HEK293 (cell line): Measurements from ENCODE around the gene ACIN1.

ENCODE experiments used
- CTCF ChIA-PET: fragments of 350-600 bp; formaldehyde crosslinking; extraction: SDS; loops from one replicate; lab custom pipeline; 2021; ENCODE audit warnings: antibody characterized with exemption; lab: Yijun Ruan, JAX
- POLR2A ChIA-PET: fragments of 300-600 bp; formaldehyde crosslinking; extraction: SDS; loops from one replicate; lab custom pipeline; 2020; ENCODE audit warnings: antibody characterized with exemption, inconsistent platforms; lab: Yijun Ruan, JAX
- H3K27ac ChIP-seq: fragments of 200-500 bp; sonication (Bioruptor generic); 2 replicates; pipeline ENCODE4 v1.5.1; 2014; ENCODE audit warnings: low read depth, low read length, control low read depth, inconsistent platforms; ENCODE audit errors: extremely low read depth
- H3K36me3 ChIP-seq, 2 experiments: fragments of 200-500 bp in 1 of 2; sonication (Bioruptor generic) in 1 of 2; 1 replicate in 1 of 2; 2 replicates in 1 of 2; pipeline ENCODE4 v1.5.1; 2014 to 2017; ENCODE audit warnings: inconsistent platforms in 2 of 2, low read length in 2 of 2; ENCODE audit not compliant: control insufficient read depth in 2 of 2, insufficient read depth in 1 of 2
- H3K4me1 ChIP-seq: fragments of 200-500 bp; sonication (Bioruptor generic); 2 replicates; pipeline ENCODE4 v1.5.1; 2014; ENCODE audit warnings: mild to moderate bottlenecking, low read length, inconsistent platforms; ENCODE audit not compliant: control insufficient read depth, insufficient read depth
- H3K4me3 ChIP-seq: 2 replicates; pipeline ENCODE4 v1.5.1; 2011; ENCODE audit warnings: low read depth, mild to moderate bottlenecking, control low read depth, low read length, moderate library complexity
- H3K9me3 ChIP-seq: fragments of 200-500 bp; sonication (Bioruptor generic); 2 replicates; pipeline ENCODE4 v1.5.1; 2014; ENCODE audit warnings: low read depth, low read length, inconsistent platforms; ENCODE audit not compliant: control insufficient read depth, insufficient read depth
- GLIS2 ChIP-seq: fragments of 450-650 bp; formaldehyde crosslinking; IDR thresholded peaks from 2 replicates; pipeline ENCODE4 v1.5.1; 2016; ENCODE audit warnings: missing biosample characterization, missing genetic modification characterization
- HOXC10 ChIP-seq: sonication (generic); formaldehyde crosslinking; IDR thresholded peaks from 2 replicates; pipeline ENCODE4 v1.8.1; 2023; ENCODE audit warnings: mild to moderate bottlenecking, missing genetic modification reagents
- KLF16 ChIP-seq: fragments of 450-650 bp; formaldehyde crosslinking; IDR thresholded peaks from 2 replicates; pipeline ENCODE4 v1.5.1; 2017; ENCODE audit warnings: missing biosample characterization, missing genetic modification characterization
- MEIS1 ChIP-seq: sonication (generic); formaldehyde crosslinking; IDR thresholded peaks from 2 replicates; pipeline ENCODE4 v1.8.1; 2022; ENCODE audit warnings: missing genetic modification reagents, mild to moderate bottlenecking, borderline replicate concordance
- PRDM1 ChIP-seq: fragments of 450-650 bp; formaldehyde crosslinking; IDR thresholded peaks from 2 replicates; pipeline ENCODE4; 2016; ENCODE audit warnings: missing biosample characterization, missing genetic modification characterization
- RBAK ChIP-seq: fragments of 450-650 bp; formaldehyde crosslinking; IDR thresholded peaks from 2 replicates; pipeline ENCODE4 v1.5.1; 2016; ENCODE audit warnings: missing biosample characterization, missing genetic modification characterization
- SP3 ChIP-seq: fragments of 450-650 bp; formaldehyde crosslinking; IDR thresholded peaks from 2 replicates; pipeline ENCODE4 v1.5.1; 2016; ENCODE audit warnings: missing biosample characterization, missing genetic modification characterization
- YY2 ChIP-seq: fragments of 450-650 bp; formaldehyde crosslinking; IDR thresholded peaks from 2 replicates; pipeline ENCODE4 v1.5.1; 2016; ENCODE audit warnings: missing biosample characterization, missing genetic modification characterization
- ZBTB20 ChIP-seq: fragments of 450-650 bp; formaldehyde crosslinking; IDR thresholded peaks from 2 replicates; pipeline ENCODE4 v1.5.1; 2016; ENCODE audit warnings: missing biosample characterization, missing genetic modification characterization
- ZBTB49 ChIP-seq: fragments of 450-650 bp; formaldehyde crosslinking; IDR thresholded peaks from 2 replicates; pipeline ENCODE4 v1.5.1; 2016; ENCODE audit warnings: missing biosample characterization, missing genetic modification characterization, low read depth
- ZFHX2 ChIP-seq: fragments of 450-650 bp; formaldehyde crosslinking; conservative IDR thresholded peaks from 2 replicates; pipeline ENCODE4 v1.5.1; 2016; ENCODE audit warnings: missing biosample characterization, missing genetic modification characterization
- ZNF10 ChIP-seq: fragments of 450-650 bp; formaldehyde crosslinking; IDR thresholded peaks from 2 replicates; pipeline ENCODE4 v1.5.1; 2017; ENCODE audit warnings: missing biosample characterization, missing genetic modification characterization
- ZNF16 ChIP-seq: fragments of 450-650 bp; formaldehyde crosslinking; IDR thresholded peaks from 2 replicates; pipeline ENCODE4 v1.5.1; 2016; ENCODE audit warnings: low read depth, missing biosample characterization, missing genetic modification characterization
- ZNF26 ChIP-seq: fragments of 450-650 bp; formaldehyde crosslinking; IDR thresholded peaks from 2 replicates; pipeline ENCODE4 v1.5.1; 2016; ENCODE audit warnings: missing biosample characterization, missing genetic modification characterization
- ZNF302 ChIP-seq: fragments of 450-650 bp; formaldehyde crosslinking; IDR thresholded peaks from 2 replicates; pipeline ENCODE4 v1.5.1; 2016; ENCODE audit warnings: missing biosample characterization, missing genetic modification characterization, low read depth
- ZNF426 ChIP-seq: fragments of 450-650 bp; formaldehyde crosslinking; IDR thresholded peaks from 2 replicates; pipeline ENCODE4 v1.5.1; 2017; ENCODE audit warnings: missing biosample characterization, missing genetic modification characterization, mild to moderate bottlenecking, inconsistent platforms, moderate library complexity
- ZNF488 ChIP-seq: fragments of 450-650 bp; formaldehyde crosslinking; IDR thresholded peaks from 2 replicates; pipeline ENCODE4 v1.5.1; 2016; ENCODE audit warnings: missing biosample characterization, missing genetic modification characterization
- ZNF521 ChIP-seq: fragments of 450-650 bp; formaldehyde crosslinking; IDR thresholded peaks from 2 replicates; pipeline ENCODE4 v1.5.1; 2017; ENCODE audit warnings: missing biosample characterization, mild to moderate bottlenecking, missing genetic modification characterization
- ZNF548 ChIP-seq: fragments of 450-650 bp; formaldehyde crosslinking; IDR thresholded peaks from 2 replicates; pipeline ENCODE4 v1.5.1; 2016; ENCODE audit warnings: missing biosample characterization, missing genetic modification characterization
- ZNF626 ChIP-seq: fragments of 450-650 bp; sonication (Bioruptor Pico); formaldehyde crosslinking; IDR thresholded peaks from 2 replicates; pipeline ENCODE4 v1.5.1; 2018; ENCODE audit warnings: missing biosample characterization, missing genetic modification characterization, inconsistent platforms
- ZNF670 ChIP-seq: fragments of 450-650 bp; formaldehyde crosslinking; IDR thresholded peaks from 2 replicates; pipeline ENCODE4 v1.5.1; 2016; ENCODE audit warnings: missing biosample characterization, missing genetic modification characterization, low read depth
- ZNF837 ChIP-seq: fragments of 450-650 bp; formaldehyde crosslinking; IDR thresholded peaks from 2 replicates; pipeline ENCODE4 v1.5.1; 2016; ENCODE audit warnings: missing biosample characterization, missing genetic modification characterization
- TF ChIP-seq, protein P1 (sequence below): fragments of 450-650 bp; formaldehyde crosslinking; IDR thresholded peaks from 2 replicates; pipeline ENCODE4 v1.5.1; 2016; ENCODE audit warnings: missing biosample characterization, missing genetic modification characterization
- TF ChIP-seq, protein P2 (sequence below): fragments of 450-650 bp; formaldehyde crosslinking; IDR thresholded peaks from 2 replicates; pipeline ENCODE4 v1.5.1; 2016; ENCODE audit warnings: missing biosample characterization, missing genetic modification characterization
- TF ChIP-seq, protein P3 (sequence below): fragments of 450-650 bp; formaldehyde crosslinking; IDR thresholded peaks from 2 replicates; pipeline ENCODE4 v1.5.1; 2016; ENCODE audit warnings: missing biosample characterization, missing genetic modification characterization

Gene ACIN1

DNA sequence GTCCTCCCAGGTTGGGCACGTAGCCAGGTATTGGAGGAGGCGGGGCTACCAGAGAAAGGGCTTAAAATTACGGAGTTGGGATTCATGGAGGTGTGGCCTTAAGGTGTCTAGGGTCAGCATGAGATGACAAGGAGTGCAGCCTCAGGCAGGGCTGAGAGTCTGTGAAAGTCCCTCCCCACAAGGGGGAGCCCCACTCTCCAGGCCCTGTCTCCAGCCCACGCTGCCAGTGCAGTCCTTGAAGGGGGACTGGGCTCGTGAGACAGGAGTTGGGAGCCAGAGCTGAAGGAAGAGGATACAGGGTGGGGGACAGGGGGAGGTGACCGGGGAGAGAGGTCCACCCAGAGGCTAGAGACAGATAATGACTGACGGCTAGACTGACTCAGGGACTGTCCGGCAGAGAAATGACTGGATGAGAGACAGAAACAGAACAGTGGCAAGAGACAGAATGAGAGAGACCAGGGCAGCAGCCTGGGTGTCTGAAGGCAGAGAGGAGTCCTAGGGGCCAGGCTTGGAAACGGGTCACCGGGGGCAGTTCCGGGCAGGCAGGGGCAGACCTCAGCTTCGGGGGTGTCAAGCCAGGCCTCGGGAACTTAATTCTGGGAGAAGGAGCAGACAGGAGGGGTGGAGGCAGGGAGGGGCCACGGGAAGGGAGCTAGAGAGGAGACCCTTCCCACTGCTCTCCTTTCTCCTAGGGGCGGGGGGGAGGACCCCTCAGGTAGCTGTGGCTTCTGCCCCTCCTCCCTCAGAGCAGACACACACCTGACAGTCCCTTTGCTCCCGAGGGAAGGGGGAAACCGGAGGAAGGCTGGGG is 38.6 kb downstream of the ACIN1 start:
- ChIA-PET CTCF (interaction anchor here (0.5 to 16.2 kb wide), 16 partner anchors 10 to 167 kb away, joined by 3 to 469 read pairs (median 4); partner anchors contain the start of genes AJUBA and HAUS4), POLR2A (interaction anchor here (0.7 to 2.1 kb wide), 9 partner anchors 13 to 136 kb away, joined by 3 to 8 read pairs (median 4); partner anchors contain the start of genes ACIN1 and AJUBA)
- Histone ChIP-seq H3K27ac (peak overlapping the region; percentile 73; the same call in 1 of the 2 replicates), H3K9me3 (no peaks in the 10 kb centered on the region), H3K4me3 (peak overlapping the region; percentile 65), H3K36me3 (peaks cover 21 to 63% of the 10 kb centered on the region in 2 experiments), H3K4me1 (peaks cover 4% of the 10 kb centered on the region; the same call in 1 of the 2 replicates)
- TF ChIP-seq, protein P1, sequence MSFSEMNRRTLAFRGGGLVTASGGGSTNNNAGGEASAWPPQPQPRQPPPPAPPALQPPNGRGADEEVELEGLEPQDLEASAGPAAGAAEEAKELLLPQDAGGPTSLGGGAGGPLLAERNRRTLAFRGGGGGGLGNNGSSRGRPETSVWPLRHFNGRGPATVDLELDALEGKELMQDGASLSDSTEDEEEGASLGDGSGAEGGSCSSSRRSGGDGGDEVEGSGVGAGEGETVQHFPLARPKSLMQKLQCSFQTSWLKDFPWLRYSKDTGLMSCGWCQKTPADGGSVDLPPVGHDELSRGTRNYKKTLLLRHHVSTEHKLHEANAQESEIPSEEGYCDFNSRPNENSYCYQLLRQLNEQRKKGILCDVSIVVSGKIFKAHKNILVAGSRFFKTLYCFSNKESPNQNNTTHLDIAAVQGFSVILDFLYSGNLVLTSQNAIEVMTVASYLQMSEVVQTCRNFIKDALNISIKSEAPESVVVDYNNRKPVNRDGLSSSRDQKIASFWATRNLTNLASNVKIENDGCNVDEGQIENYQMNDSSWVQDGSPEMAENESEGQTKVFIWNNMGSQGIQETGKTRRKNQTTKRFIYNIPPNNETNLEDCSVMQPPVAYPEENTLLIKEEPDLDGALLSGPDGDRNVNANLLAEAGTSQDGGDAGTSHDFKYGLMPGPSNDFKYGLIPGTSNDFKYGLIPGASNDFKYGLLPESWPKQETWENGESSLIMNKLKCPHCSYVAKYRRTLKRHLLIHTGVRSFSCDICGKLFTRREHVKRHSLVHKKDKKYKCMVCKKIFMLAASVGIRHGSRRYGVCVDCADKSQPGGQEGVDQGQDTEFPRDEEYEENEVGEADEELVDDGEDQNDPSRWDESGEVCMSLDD (tag by site-specific recombination), result no peak
- TF ChIP-seq ZBTB20 (tag by site-specific recombination) (peak; percentile 36; the same call in 1 of the 2 replicates), ZFHX2 (tag by site-specific recombination) (peak; percentile 76), ZNF488 (no peak), HOXC10 (CRISPR knock-in tag) (no peak), ZNF548 (tag by site-specific recombination) (no peak), PRDM1 (tag by site-specific recombination) (no peak), KLF16 (tag by site-specific recombination) (peak; percentile 39; the same call in 1 of the 2 replicates), ZNF10 (tag by site-specific recombination) (no peak), ZBTB49 (no peak), ZNF837 (no peak), ZNF670 (tag by site-specific recombination) (no peak), SP3 (tag by site-specific recombination) (0 out of 2 replicates have a peak, but pooled peaks have one; percentile 37), ZNF302 (tag by site-specific recombination) (no peak), MEIS1 (CRISPR knock-in tag) (no peak), RBAK (tag by site-specific recombination) (no peak), GLIS2 (tag by site-specific recombination) (no peak; the same call in 1 of the 2 replicates), ZNF521 (tag by site-specific recombination) (no peak), ZNF426 (no peak), ZNF16 (tag by site-specific recombination) (no peak), ZNF26 (tag by site-specific recombination) (no peak), YY2 (tag by site-specific recombination) (no peak), ZNF626 (tag by site-specific recombination) (no peak)
- TF ChIP-seq, protein P2, sequence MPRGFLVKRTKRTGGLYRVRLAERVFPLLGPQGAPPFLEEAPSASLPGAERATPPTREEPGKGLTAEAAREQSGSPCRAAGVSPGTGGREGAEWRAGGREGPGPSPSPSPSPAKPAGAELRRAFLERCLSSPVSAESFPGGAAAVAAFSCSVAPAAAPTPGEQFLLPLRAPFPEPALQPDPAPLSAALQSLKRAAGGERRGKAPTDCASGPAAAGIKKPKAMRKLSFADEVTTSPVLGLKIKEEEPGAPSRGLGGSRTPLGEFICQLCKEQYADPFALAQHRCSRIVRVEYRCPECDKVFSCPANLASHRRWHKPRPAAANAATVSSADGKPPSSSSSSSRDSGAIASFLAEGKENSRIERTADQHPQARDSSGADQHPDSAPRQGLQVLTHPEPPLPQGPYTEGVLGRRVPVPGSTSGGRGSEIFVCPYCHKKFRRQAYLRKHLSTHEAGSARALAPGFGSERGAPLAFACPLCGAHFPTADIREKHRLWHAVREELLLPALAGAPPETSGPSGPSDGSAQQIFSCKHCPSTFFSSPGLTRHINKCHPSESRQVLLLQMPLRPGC, result no peak
- TF ChIP-seq, protein P3, sequence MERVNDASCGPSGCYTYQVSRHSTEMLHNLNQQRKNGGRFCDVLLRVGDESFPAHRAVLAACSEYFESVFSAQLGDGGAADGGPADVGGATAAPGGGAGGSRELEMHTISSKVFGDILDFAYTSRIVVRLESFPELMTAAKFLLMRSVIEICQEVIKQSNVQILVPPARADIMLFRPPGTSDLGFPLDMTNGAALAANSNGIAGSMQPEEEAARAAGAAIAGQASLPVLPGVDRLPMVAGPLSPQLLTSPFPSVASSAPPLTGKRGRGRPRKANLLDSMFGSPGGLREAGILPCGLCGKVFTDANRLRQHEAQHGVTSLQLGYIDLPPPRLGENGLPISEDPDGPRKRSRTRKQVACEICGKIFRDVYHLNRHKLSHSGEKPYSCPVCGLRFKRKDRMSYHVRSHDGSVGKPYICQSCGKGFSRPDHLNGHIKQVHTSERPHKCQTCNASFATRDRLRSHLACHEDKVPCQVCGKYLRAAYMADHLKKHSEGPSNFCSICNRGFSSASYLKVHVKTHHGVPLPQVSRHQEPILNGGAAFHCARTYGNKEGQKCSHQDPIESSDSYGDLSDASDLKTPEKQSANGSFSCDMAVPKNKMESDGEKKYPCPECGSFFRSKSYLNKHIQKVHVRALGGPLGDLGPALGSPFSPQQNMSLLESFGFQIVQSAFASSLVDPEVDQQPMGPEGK (tag by site-specific recombination), result peak; percentile 78
